ENCODE results near the gene FAM3C. TPM values are rescaled to one million over a fixed set of nuclear protein-coding genes. Genes with fewer than 3 reads are reported as not detected.
A peak's percentile ranks its signal among the peaks of the same experiment; 100 is the strongest.
"Not testable (repeated sequence)": the region's sequence is repeated elsewhere in the genome, so short reads cannot be mapped to it uniquely, and the experiment has no call there.

The FAM3C gene
- total RNA-seq, 2 donors from 2014 or later, result 18.5 to 22.8 TPM

DNA sequence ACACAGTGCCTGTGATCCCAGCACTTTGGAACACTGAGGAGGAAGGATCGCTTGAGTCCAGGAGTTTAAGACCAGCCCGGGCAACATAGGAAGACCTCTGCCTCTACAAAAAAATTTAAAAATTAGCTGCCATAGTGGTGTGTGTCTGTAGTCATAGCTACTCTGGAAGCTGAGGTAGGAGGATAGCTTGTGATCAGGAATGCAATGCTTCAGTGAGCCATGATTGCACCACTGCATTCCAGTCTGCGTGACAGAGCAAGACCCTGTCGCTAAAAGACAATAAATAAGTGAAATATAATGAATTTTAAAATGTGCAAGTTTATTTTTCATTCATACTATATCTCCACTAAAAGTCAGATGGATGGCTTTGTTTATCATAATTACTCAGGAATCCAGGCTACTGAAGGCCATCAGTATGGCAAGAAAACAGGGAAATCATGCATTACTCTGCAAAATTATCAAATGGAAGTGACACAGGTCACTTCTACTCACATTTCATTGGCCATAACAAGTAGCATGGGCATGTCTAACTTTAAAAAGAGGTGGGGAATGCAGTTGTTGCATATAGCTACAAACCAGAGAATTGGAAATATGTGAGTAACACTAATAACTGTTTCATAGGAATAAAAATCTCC, 32.9 kb upstream of the FAM3C start:
- Mint-ChIP-seq H3K36me3 (ENCODE audit: low read depth) (no peaks in the 10 kb centered on the region), H3K27me3 (peaks cover 18% of the 10 kb centered on the region), H3K27ac (no peak overlapping the region), H3K4me3 (no peak overlapping the region), H3K4me1 (peaks cover 5% of the 10 kb centered on the region), H3K9me3 (peaks cover 8% of the 10 kb centered on the region)
- no peak for ATAC-seq (replicated peaks)

DNA sequence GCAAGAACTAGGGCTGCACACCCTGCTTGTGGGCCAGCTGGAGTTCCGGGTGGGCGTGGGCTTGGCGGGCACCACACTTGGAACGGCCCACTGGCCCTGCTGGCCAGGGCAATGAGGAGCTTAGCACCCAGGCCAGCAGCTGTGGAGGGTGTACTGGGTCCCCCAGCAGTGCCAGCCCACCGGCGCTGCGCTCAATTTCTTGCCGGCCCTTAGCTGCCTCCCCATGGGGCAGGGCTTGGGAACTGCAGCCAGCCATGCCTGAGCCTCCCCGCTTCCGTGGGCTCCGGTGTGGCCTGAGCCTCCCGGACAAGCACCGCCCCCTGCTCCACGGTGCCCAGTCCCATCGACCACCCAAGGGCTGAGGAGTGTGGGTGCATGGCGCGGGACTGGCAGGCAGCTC, 25.6 kb upstream of the FAM3C start:
- not testable (repeated sequence) for ATAC-seq (replicated peaks); H3K27ac Mint-ChIP-seq; H3K4me1 Mint-ChIP-seq; H3K36me3 Mint-ChIP-seq (ENCODE audit: low read depth); H3K9me3 Mint-ChIP-seq; H3K4me3 Mint-ChIP-seq
- peaks cover 11% of the 10 kb centered on the region for H3K27me3 Mint-ChIP-seq

DNA sequence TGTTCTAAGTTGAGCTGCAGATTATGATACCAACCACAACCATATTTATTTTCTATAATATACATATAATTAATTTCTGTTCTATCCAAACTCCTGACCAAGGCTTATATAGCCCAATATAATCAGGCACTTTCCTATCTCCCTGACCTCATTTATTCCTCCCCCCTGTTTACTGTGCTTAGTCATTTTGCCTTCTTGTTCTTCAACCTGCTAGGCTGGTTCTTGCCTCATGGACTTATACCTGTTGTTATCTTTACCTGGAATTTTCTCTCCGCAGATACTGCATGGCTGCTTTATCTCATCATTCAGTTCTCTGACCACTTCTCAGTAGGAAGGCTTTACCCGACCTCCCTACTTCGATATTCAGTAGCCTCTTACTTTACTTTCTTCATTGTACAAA, 24.9 kb upstream of the FAM3C start:
- no peaks in the 10 kb centered on the region for H3K9me3 Mint-ChIP-seq
- H3K27me3 Mint-ChIP-seq, result peaks cover 11% of the 10 kb centered on the region
- ATAC-seq (replicated peaks), result no peak
- H3K27ac Mint-ChIP-seq, result no peak overlapping the region
- no peaks in the 10 kb centered on the region for H3K4me1 Mint-ChIP-seq
- H3K36me3 Mint-ChIP-seq (ENCODE audit: low read depth), result no peaks in the 10 kb centered on the region
- H3K4me3 Mint-ChIP-seq, result no peak overlapping the region

DNA sequence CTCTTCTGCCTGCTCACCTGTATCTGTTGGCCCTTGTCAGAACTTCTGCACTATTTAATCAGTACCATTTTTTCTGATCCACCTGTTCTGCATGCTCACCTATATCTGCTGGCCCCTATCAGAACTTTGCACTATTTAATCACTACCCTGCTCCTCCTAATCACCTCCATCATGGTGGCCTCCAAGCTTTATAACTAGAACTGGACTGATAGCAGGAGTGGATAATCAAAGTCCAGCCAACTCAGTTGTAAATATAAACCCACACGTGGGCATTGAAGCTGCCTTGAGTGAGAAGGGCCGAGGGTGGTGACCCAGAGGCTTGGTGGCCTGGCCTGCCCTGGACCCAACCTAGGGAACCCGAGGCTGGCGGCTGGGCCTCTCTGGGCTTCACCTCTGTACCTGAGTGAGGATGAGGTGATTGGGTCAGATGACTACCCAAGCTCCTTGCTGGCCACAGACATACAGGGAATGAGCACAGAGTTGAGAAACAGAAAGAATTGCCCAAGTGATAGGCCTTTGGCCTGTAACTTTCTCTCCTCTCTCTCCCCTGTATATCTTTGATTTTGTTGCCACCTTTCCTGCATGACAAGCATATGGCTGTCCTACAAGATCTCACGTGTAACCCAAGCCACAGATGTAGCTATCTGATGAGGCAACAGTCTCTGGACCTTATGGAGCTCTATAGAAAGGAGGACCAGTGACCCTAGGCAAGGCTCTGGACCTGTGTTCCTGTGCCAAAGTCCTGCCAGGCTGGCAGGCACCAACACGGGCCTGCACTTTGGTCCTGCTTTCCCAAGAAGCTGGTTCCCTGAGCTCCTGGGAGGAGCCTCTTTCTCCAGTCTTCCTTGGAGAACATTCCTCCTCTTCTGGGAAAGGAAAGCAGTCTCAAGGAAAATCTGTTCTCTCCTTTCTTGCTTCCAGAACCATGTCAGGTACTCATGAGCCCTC, 23.4 kb upstream of the FAM3C start:
- Mint-ChIP-seq H3K4me1 (no peaks in the 10 kb centered on the region), H3K9me3 (no peaks in the 10 kb centered on the region), H3K36me3 (ENCODE audit: low read depth) (no peaks in the 10 kb centered on the region), H3K27me3 (peaks cover 3% of the 10 kb centered on the region), H3K27ac (no peak overlapping the region), H3K4me3 (no peak overlapping the region)
- no peak for ATAC-seq (replicated peaks)

DNA sequence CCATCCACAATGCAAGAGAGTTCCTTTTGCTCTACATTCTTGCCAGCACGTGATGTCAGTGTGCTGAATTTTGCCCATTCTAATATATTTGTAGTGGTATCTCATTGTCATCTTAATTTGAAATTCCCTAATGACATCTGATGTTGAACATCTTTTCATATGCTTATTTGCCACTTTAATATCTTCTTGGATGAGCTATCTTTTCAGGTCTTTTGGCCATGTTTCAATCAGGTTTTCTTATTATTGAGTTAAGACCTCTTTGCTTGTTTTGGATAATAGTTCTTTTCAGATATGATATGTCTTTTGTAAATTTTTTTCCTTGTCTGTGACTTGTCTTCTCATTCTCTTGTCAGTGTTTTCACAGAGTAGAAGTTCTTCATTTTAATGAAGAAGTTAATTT, 20.4 kb upstream of the FAM3C start:
- Mint-ChIP-seq H3K27ac (no peak overlapping the region), H3K4me1 (no peaks in the 10 kb centered on the region), H3K36me3 (ENCODE audit: low read depth) (no peaks in the 10 kb centered on the region), H3K9me3 (no peaks in the 10 kb centered on the region), H3K4me3 (no peak overlapping the region), H3K27me3 (peaks cover 7% of the 10 kb centered on the region)
- no peak for ATAC-seq (replicated peaks)

DNA sequence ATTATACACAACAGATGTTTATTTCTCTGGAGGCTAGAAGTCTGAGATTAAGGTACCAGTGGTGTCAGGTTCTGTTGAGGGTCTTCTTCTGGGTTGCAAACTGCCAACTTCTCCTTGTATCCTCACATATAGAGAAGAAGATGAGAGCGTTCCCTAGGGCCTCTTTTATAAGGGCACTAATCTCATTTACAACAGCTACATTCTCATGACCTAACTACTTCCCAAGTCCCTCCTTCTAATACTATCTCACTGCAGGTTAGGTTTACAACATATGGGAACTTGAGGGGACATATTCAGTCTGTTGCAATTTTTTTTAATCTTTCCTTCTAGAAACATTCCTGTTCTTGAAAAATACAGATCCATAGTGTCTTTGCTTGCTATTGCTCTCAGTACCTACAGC, 18.3 kb upstream of the FAM3C start:
- H3K9me3 Mint-ChIP-seq, result no peaks in the 10 kb centered on the region
- ATAC-seq (replicated peaks), result no peak
- no peak overlapping the region for H3K4me3 Mint-ChIP-seq
- H3K36me3 Mint-ChIP-seq (ENCODE audit: low read depth), result no peaks in the 10 kb centered on the region
- peak overlapping the region; percentile 21 for H3K27ac Mint-ChIP-seq
- H3K27me3 Mint-ChIP-seq, result peaks cover 13% of the 10 kb centered on the region
- H3K4me1 Mint-ChIP-seq, result no peaks in the 10 kb centered on the region

DNA sequence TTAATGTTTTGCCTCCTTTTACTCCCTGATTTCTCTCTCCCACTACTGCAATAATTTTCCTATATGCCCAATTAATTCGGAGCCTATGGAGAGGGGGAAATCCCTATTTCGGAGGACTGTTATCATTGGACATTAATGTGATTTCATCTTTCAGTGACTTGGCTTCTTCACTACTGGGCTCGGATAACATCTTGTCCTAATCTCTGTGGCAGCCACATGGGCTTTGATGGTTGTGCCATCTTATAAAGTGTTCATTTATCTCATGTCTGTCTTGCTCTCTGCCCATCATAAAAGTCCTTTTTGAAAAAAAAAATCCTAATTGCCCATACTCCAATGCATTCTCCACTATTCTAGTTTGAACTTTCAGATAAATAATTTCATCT, 15.5 kb upstream of the FAM3C start:
- H3K36me3 Mint-ChIP-seq (ENCODE audit: low read depth), result no peaks in the 10 kb centered on the region

DNA sequence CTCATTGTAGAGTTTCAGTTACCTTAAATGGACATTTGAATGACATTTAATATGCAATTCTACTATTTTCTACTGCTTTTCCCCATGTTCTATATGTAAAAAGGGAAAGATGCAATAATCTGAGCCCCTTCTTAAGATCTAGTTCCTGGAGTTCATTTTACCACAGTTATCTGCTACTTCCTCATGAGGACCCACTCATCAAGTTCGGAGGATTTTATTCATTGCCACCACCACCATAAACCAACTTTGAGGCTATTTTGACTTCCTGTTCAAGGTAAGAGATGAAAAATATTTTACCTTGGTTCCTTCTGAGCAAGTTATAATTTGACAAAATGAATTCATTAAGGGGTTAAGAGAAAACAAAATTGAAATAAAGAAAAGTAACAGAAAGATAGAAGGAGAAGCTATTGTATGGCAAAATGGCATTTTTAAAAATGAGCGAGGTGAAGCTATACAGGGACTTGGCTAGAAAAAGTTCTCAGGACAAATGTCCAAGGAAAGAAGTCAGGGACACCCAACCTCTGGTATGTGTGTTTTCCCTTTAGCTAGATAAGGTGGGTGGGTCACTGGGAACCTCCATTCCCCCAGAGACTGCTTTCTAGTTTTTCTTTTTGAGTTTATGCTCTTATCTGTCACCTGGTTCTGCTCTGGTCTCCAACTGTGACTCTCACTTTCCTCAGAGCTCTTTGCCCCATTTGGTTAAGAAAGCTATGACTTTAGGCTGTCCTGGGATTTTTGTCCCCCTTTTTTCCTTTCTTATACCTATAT, 14.9 kb upstream of the FAM3C start:
- Mint-ChIP-seq H3K4me1 (no peaks in the 10 kb centered on the region), H3K27ac (no peak overlapping the region), H3K36me3 (ENCODE audit: low read depth) (no peaks in the 10 kb centered on the region), H3K27me3 (peaks cover 13% of the 10 kb centered on the region), H3K9me3 (no peaks in the 10 kb centered on the region), H3K4me3 (no peak overlapping the region)
- no peak for ATAC-seq (replicated peaks)

More for the DNA sequence above, 15.5 kb upstream of the FAM3C start:
- H3K9me3 Mint-ChIP-seq, result no peaks in the 10 kb centered on the region
- no peak for ATAC-seq (replicated peaks)
- no peaks in the 10 kb centered on the region for H3K4me1 Mint-ChIP-seq
- peaks cover 13% of the 10 kb centered on the region for H3K27me3 Mint-ChIP-seq
- no peak overlapping the region for H3K27ac Mint-ChIP-seq
- H3K4me3 Mint-ChIP-seq, result no peak overlapping the region

DNA sequence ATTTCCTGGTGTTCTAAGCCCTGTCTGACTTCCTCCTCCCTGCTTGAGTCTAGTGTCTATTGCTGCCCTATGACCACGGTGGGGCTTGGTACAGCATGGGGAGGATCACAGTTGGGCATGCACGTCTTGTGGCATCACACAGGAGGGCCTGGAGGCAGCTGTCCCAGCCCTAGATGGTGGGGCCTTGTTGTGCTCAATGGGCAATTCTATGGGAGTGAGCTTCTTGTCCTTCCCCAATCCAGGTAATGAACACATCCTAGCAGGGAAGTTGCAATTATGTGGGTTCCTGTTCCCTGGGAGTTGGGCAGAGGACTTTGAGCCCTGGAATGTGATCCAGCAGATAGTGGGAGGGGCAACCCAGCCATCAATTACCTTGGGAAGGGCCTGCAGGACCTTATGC, 10.8 kb upstream of the FAM3C start:
- no peak overlapping the region for H3K27ac Mint-ChIP-seq
- peaks cover 16% of the 10 kb centered on the region for H3K27me3 Mint-ChIP-seq
- H3K4me3 Mint-ChIP-seq, result no peak overlapping the region
- no peaks in the 10 kb centered on the region for H3K9me3 Mint-ChIP-seq
- H3K36me3 Mint-ChIP-seq (ENCODE audit: low read depth), result no peaks in the 10 kb centered on the region
- peaks cover 4% of the 10 kb centered on the region for H3K4me1 Mint-ChIP-seq
- no peak for ATAC-seq (replicated peaks)

DNA sequence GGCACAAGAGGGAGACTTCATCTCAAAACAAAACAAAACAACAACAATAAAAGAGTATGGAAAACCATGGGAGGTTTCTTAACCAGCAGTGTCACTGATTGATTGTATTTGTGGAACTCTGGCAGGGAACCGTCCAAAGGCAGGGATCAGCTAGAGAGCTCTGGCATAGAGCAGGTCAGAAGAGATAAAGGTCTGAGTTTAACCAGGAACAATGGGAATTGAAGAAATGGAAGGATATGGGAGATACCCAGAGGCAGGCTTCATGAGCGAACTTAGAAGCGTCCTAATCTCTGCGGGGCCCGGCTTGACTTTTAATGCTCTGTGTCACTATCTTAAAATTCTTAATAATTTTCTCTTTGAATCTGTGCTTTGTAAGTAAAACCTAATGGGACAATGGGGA, 10.4 kb upstream of the FAM3C start:
- Mint-ChIP-seq H3K27ac (no peak overlapping the region), H3K36me3 (ENCODE audit: low read depth) (no peaks in the 10 kb centered on the region), H3K9me3 (no peaks in the 10 kb centered on the region), H3K4me3 (no peak overlapping the region), H3K27me3 (peaks cover 12% of the 10 kb centered on the region), H3K4me1 (peaks cover 4% of the 10 kb centered on the region)
- no peak for ATAC-seq (replicated peaks)

DNA sequence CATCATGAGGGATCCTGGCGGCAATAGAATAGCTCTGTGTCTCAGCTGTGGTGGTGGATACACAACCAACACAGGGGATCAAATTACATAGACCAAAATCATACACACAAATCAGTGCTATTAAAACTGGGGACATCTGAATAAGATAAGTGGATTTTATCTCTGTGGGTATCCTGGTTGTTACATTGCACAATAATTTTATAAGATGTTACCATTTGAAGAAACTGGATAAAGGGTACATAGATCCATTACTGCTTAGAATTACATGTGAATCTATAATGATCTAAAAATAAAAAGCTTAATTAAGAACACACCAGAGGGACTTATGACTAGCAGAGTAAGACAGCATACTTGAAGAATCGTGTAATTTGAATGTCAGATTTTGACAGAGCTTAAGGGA, 8.2 kb upstream of the FAM3C start:
- peaks cover 4% of the 10 kb centered on the region for H3K4me1 Mint-ChIP-seq
- H3K27ac Mint-ChIP-seq, result no peak overlapping the region
- H3K27me3 Mint-ChIP-seq, result peaks cover 7% of the 10 kb centered on the region
- H3K4me3 Mint-ChIP-seq, result no peak overlapping the region
- ATAC-seq (replicated peaks), result no peak
- H3K36me3 Mint-ChIP-seq (ENCODE audit: low read depth), result no peaks in the 10 kb centered on the region
- no peaks in the 10 kb centered on the region for H3K9me3 Mint-ChIP-seq

DNA sequence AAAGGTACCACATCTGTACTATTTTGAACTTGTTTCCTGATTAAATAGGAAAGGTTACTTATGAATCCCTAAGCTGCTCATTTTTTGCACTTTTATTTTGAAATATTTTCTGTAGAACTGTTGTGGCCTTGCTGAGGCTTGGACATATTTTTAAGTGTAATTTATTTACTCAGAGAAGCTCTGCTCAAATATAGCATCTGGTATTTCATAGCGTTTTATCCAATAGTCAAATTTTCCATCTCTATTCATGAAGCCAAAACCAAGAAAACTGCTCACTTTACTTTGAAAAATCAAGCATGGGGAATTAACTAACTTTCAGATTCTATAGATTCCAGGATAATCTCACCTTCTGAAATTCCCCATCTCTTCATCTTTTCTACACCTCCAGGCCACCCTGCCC, 6.6 kb upstream of the FAM3C start:
- Mint-ChIP-seq H3K27ac (no peak overlapping the region), H3K4me1 (peaks cover 4% of the 10 kb centered on the region), H3K9me3 (no peaks in the 10 kb centered on the region), H3K27me3 (peaks cover 7% of the 10 kb centered on the region), H3K4me3 (no peak overlapping the region), H3K36me3 (ENCODE audit: low read depth) (no peaks in the 10 kb centered on the region)
- ATAC-seq (replicated peaks), result no peak

DNA sequence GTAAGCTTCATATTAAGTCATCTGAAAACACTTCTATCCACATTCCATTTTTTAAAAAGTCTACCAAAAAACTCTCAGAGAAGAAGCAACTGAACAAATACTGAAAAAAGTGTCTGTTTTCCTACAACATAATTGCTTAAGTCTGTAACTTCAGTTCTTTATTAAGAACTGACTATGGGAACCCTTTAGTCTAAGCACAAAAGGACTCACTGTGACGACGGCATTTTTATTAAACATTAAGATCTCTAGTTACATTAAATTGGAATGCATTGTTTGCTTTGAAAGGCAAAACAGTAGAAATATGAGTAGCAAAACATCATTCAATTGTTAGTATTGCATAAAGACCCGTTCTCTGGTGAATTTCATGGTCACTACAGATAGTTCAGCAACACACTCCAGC, 5.8 kb upstream of the FAM3C start:
- peaks cover 7% of the 10 kb centered on the region for H3K27me3 Mint-ChIP-seq
- H3K27ac Mint-ChIP-seq, result no peak overlapping the region
- no peaks in the 10 kb centered on the region for H3K9me3 Mint-ChIP-seq
- no peak overlapping the region for H3K4me3 Mint-ChIP-seq
- no peaks in the 10 kb centered on the region for H3K36me3 Mint-ChIP-seq (ENCODE audit: low read depth)
- ATAC-seq (replicated peaks), result no peak
- H3K4me1 Mint-ChIP-seq, result peaks cover 4% of the 10 kb centered on the region

DNA sequence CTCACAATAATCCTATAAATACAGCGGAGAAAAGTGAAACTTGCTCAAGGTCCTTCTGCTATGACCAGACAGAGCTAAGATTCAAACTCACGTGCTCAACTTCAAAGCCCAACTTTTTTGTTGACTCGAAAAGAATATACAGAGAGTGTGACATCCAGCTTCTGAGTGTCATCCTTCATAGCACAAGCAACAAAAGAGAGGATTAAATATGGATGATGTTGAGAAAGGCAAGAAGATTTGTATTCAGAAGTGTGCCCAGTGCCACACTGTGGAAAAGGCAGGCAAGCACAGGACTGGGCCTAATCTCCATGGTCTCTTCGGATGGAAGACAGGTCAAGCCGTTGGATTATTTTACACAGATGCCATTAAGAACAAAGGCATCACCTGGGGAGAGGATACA, 2.1 kb upstream of the FAM3C start:
- Mint-ChIP-seq H3K36me3 (ENCODE audit: low read depth) (no peaks in the 10 kb centered on the region), H3K4me1 (no peaks in the 10 kb centered on the region), H3K27me3 (no peaks in the 10 kb centered on the region), H3K27ac (no peak overlapping the region), H3K9me3 (no peaks in the 10 kb centered on the region), H3K4me3 (no peak overlapping the region)
- no peak for ATAC-seq (replicated peaks)

DNA sequence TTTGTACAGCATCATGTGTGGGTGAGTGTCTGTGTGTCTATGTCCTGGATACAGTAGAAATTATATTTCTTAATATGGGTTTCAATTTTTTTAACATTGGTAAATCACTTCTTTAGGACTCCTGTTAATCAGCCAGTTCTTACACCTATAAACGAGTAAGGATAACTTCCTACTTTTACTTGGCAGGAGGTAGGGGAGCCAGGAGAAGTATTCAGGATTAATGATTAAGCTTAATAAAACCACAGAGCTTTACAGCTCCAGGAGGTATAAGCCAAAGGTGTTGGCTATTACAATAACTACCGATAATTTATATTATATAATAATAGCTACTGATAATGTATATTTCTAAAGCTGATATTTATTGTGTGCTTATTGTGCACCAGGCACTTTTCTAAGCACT, 1.7 kb upstream of the FAM3C start:
- no peak for ATAC-seq (replicated peaks)
- H3K9me3 Mint-ChIP-seq, result no peaks in the 10 kb centered on the region
- peaks cover 2% of the 10 kb centered on the region for H3K36me3 Mint-ChIP-seq (ENCODE audit: low read depth)
- no peak overlapping the region for H3K27ac Mint-ChIP-seq
- H3K4me1 Mint-ChIP-seq, result no peaks in the 10 kb centered on the region
- no peak overlapping the region for H3K4me3 Mint-ChIP-seq
- no peaks in the 10 kb centered on the region for H3K27me3 Mint-ChIP-seq

Measured in activated T-helper 17 cell treated with anti-CD3 and anti-CD28 coated beads, Interleukin-2, amount 50 U/mL, for 72 hours (primary cell).